Lung (tissue), 12 donors: Measurements from ENCODE around the gene RACK1. TPM values are rescaled to one million over a fixed set of nuclear protein-coding genes. Genes with fewer than 3 reads are reported as not detected.

Experiments used
- ATAC-seq: fragments of 200-7000 bp; cut with Tn5 transposase; one replicate; pipeline ENCODE4 v1.9.1; 2020; ENCODE audit warnings: moderate number of reproducible peaks; ENCODE audit not compliant: insufficient read depth, low FRiP score
- DNase-seq, 3 donors: peaks; one replicate each; pipeline ENCODE4 v3.0.0-alpha.2; 2013 to 2017
- H3K27ac ChIP-seq, 2 donors: one replicate each; pipeline ENCODE4 v1.5.1; 2013; ENCODE audit warnings: mild to moderate bottlenecking in 2 of 2, moderate library complexity in 2 of 2, control low read depth in 1 of 2, inconsistent platforms in 1 of 2, low read depth in 1 of 2, low read length in 1 of 2
- H3K27me3 ChIP-seq, 3 donors: one replicate each; pipeline ENCODE4 v1.5.1; 2013; ENCODE audit warnings: low read length in 2 of 3; ENCODE audit not compliant: control insufficient read depth in 3 of 3, insufficient read depth in 3 of 3
- H3K36me3 ChIP-seq, 4 donors: one replicate each; pipeline ENCODE4 v1.5.1; 2013; ENCODE audit warnings: low read length in 4 of 4, mild to moderate bottlenecking in 1 of 4, moderate library complexity in 1 of 4; ENCODE audit not compliant: control insufficient read depth in 4 of 4, insufficient read depth in 4 of 4
- H3K4me1 ChIP-seq, 5 donors: one replicate each; pipeline ENCODE4 v1.5.1; 2013; ENCODE audit warnings: low read length in 5 of 5, mild to moderate bottlenecking in 2 of 5, moderate library complexity in 1 of 5; ENCODE audit not compliant: control insufficient read depth in 5 of 5, insufficient read depth in 5 of 5
- H3K4me3 ChIP-seq: one replicate; pipeline ENCODE4 v1.5.1; 2013; ENCODE audit warnings: mild to moderate bottlenecking, control low read depth, moderate library complexity
- H3K9ac ChIP-seq, 2 donors: one replicate each; pipeline ENCODE4 v1.5.1; 2013; ENCODE audit warnings: low read length in 2 of 2, control low read depth in 1 of 2; ENCODE audit not compliant: insufficient read depth in 1 of 2
- H3K9me3 ChIP-seq, 4 donors: one replicate each; pipeline ENCODE4 v1.5.1; 2013; ENCODE audit warnings: low read length in 3 of 4, mild to moderate bottlenecking in 1 of 4, moderate library complexity in 1 of 4; ENCODE audit not compliant: control insufficient read depth in 4 of 4, insufficient read depth in 3 of 4
- CTCF ChIP-seq: IDR thresholded peaks from 2 replicates; pipeline ENCODE4 v1.5.1; 2012; ENCODE audit warnings: mild to moderate bottlenecking; ENCODE audit errors: control extremely low read depth, extremely low read depth
- WGBS, 2 donors: extraction: QIAGEN DNeasy Blood & Tissue Kit; methylation state at CpG; one replicate each; pipeline ENCODE4 v1.1.7; 2013; 5-methylcytosine and 5-hydroxymethylcytosine counted together
- polyA plus RNA-seq, 2 donors: library from polyadenylated mRNA; stranded (reverse); fragments of 200-250 nt; gene quantifications; one replicate each; pipeline ENCODE4 v1.2.1, GENCODE V29; 2013
- total RNA-seq, 2 donors: library from RNA; depleted of rRNA in 1 of 2; stranded (reverse); fragments of >200 nt in 1 of 2; gene quantifications; one replicate each; pipeline ENCODE4 v1.2.1, GENCODE V29; 2014 to 2021
- donor health status: control.
- donor health status: control.
- donor health status: Bipolar disorder and iron deficiency.
- donor health status: healthy.
- donor health status: DM: yes; HTN: yes; CAD: no.

RACK1 gene
- total and polyA plus RNA-seq, 4 donors: 1,254 to 2,994 (median 1,939) TPM

- no peak for DNase-seq
- 87 to 88% methylated on average over 18 of the region's 18 CpGs for WGBS, 2 donors
Observed at GRCh38 chr5:181265092-181265671, 21.5 kb upstream of the RACK1 start.

GRCh38 chr5:181263633-181264032 lies 19.9 kb upstream of the RACK1 start:
- Histone ChIP-seq H3K9me3 (no peaks in the 10 kb centered on the region), H3K4me3 (no peak overlapping the region), H3K27me3 (no peaks in the 10 kb centered on the region), H3K4me1 (peaks cover 0 to 20% (median 12%) of the 10 kb centered on the region in 5 donors), H3K27ac (no peak overlapping the region), H3K36me3 (peaks cover 0 to 9% (median 3%) of the 10 kb centered on the region in 4 donors), H3K9ac (no peak overlapping the region)
- 69 to 74% methylated on average over 5 of the region's 5 CpGs for WGBS, 2 donors
- ATAC-seq: no peak
- DNase-seq: no peak
- TF ChIP-seq CTCF: no peak

More at GRCh38 chr5:181265092-181265671, 21.5 kb upstream of the RACK1 start:
- no peak overlapping the region for H3K27ac ChIP-seq
- peaks cover 0 to 9% (median 3%) of the 10 kb centered on the region in 4 donors for H3K36me3 ChIP-seq
- H3K4me1 ChIP-seq: peaks cover 0 to 8% (median 0%) of the 10 kb centered on the region in 5 donors
- H3K9me3 ChIP-seq: no peaks in the 10 kb centered on the region
- no peak for TF ChIP-seq CTCF
- H3K9ac ChIP-seq: no peak overlapping the region
- H3K4me3 ChIP-seq: no peak overlapping the region
- H3K27me3 ChIP-seq: no peaks in the 10 kb centered on the region
- ATAC-seq: no peak

- Histone ChIP-seq H3K4me3 (peak overlapping the region; percentile 99), H3K36me3 (peaks cover 0 to 9% (median 3%) of the 10 kb centered on the region in 4 donors), H3K9me3 (no peaks in the 10 kb centered on the region), H3K27ac (peak overlapping the region; percentile 94 to 100), H3K9ac (peak overlapping the region; percentile 93 to 97), H3K27me3 (no peaks in the 10 kb centered on the region), H3K4me1 (peaks cover 0 to 28% (median 15%) of the 10 kb centered on the region in 5 donors)
- WGBS, 2 donors: 0 to 1% methylated on average over 52 to 59 of the region's 59 CpGs
- ATAC-seq: peak; percentile 75
- TF ChIP-seq CTCF: no peak
- peak; percentile 77 to 82 (median 80) for DNase-seq
Observed at GRCh38 chr5:181261320-181262049, 17.8 kb upstream of the RACK1 start.
